Ishikawa (cell line): ENCODE data around the gene STAP2.

Source experiments
- CEBPB ChIP-seq: IDR thresholded peaks from 2 replicates; pipeline ENCODE4 v1.6.1; 2012
- CREB1 ChIP-seq: IDR thresholded peaks from 2 replicates; pipeline ENCODE4 v1.6.1; 2012; ENCODE audit warnings: low read depth
- EGR1 ChIP-seq: IDR thresholded peaks from 2 replicates; pipeline ENCODE4 v1.6.1; 2012
- EP300 ChIP-seq: IDR thresholded peaks from 2 replicates; pipeline ENCODE4 v1.6.1; 2012; ENCODE audit warnings: borderline replicate concordance
- FOXM1 ChIP-seq: IDR thresholded peaks from 2 replicates; pipeline ENCODE4 v1.6.1; 2012; ENCODE audit warnings: low read depth, borderline replicate concordance
- NFIC ChIP-seq: IDR thresholded peaks from 2 replicates; pipeline ENCODE4 v1.6.1; 2012
- RAD21 ChIP-seq: IDR thresholded peaks from 2 replicates; pipeline ENCODE4 v1.6.1; 2012; ENCODE audit warnings: low read depth
- REST ChIP-seq: IDR thresholded peaks from 2 replicates; pipeline ENCODE4 v1.6.1; 2012; ENCODE audit warnings: low read depth, mild to moderate bottlenecking
- TAF1 ChIP-seq: IDR thresholded peaks from 2 replicates; pipeline ENCODE4 v1.6.1; 2012; ENCODE audit warnings: low read depth, mild to moderate bottlenecking
- TCF12 ChIP-seq: IDR thresholded peaks from 2 replicates; pipeline ENCODE4 v1.6.1; 2012; ENCODE audit warnings: low read depth
- TEAD4 ChIP-seq: IDR thresholded peaks from 2 replicates; pipeline ENCODE4 v1.6.1; 2012
- USF1 ChIP-seq: IDR thresholded peaks from 2 replicates; pipeline ENCODE4 v1.6.1; 2012
- YY1 ChIP-seq: IDR thresholded peaks from 2 replicates; pipeline ENCODE4 v1.6.1; 2012; ENCODE audit warnings: low read depth
- ZBTB7A ChIP-seq: IDR thresholded peaks from 2 replicates; pipeline ENCODE4 v1.6.1; 2012; ENCODE audit warnings: low read depth
- TF ChIP-seq, protein P1 (sequence below): IDR thresholded peaks from 2 replicates; pipeline ENCODE4 v1.6.1; 2012

The STAP2 gene

DNA sequence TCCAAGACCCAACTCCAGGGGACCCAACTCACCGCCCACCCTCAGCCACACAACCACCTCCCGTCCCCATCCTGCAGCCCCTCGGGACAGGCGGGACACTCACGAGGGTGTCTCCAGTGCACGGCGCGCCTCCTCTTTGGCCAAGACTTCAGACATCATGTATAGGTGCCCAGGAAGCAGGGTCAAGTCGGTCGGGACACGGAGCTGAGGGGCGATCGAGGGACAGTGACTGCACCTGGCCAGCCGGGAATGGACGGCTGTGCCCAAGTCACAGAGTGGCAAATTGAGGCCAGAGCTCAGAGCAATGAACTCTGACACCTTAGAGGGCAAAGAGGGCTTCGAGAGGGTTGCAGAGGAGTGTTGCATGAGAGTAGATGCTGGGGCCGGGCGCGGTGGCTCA, 8.8 kb downstream of the STAP2 start:
- TF ChIP-seq ZBTB7A (no peak), REST (no peak), USF1 (no peak), NFIC (no peak), TEAD4 (no peak), FOXM1 (no peak), RAD21 (no peak), EP300 (no peak), EGR1 (no peak), CREB1 (no peak), CEBPB (no peak), TCF12 (no peak), YY1 (no peak), TAF1 (no peak)
- TF ChIP-seq, protein P1, sequence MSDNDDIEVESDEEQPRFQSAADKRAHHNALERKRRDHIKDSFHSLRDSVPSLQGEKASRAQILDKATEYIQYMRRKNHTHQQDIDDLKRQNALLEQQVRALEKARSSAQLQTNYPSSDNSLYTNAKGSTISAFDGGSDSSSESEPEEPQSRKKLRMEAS: no peak

DNA sequence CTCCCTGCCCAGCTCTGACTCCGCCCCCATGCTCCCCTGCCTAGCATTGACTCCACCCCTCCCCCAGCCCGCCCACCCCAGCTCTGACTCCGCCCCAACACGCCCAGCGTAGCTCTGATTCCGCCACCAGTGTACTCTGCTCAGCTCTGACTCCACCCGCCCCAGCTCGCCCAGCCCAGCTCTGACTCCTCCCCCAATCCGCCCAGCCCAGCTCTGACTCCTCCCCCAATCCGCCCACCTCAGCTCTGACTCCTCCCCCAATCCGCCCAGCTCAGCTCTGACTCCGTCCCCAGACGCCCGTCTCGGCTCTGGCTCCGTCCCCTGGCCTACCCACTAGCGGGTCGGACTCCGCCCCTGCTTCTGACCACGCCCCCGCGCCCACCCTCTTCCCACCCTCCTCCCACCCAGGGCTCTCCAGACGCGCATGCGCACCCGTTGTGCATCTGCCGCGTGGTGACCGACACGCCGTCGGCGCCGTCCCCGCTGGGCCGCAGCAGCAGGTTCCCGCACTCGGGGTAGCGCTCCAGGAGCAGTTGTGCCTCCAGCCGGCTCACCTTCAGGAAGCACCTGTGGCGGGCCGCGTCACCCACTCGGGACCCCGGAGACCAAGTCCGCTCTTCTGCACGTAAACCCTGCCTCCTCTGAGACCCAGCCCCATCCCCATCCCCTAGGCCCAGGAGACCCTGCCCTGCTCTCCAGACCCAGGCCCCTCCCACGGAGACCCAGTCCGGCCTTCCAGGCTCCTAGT, 10.2 kb downstream of the STAP2 start:
- TF ChIP-seq YY1 (no peak), EP300 (no peak), REST (no peak), EGR1 (peak; percentile 48; the same call in 1 of the 2 replicates), CEBPB (no peak), USF1 (0 out of 2 replicates have a peak, but pooled peaks have one; percentile 19), CREB1 (no peak), NFIC (no peak), FOXM1 (no peak), ZBTB7A (0 out of 2 replicates have a peak, but pooled peaks have one; percentile 29), TEAD4 (no peak), TCF12 (no peak), RAD21 (no peak)
- TF ChIP-seq, protein P1: peak; percentile 99

DNA sequence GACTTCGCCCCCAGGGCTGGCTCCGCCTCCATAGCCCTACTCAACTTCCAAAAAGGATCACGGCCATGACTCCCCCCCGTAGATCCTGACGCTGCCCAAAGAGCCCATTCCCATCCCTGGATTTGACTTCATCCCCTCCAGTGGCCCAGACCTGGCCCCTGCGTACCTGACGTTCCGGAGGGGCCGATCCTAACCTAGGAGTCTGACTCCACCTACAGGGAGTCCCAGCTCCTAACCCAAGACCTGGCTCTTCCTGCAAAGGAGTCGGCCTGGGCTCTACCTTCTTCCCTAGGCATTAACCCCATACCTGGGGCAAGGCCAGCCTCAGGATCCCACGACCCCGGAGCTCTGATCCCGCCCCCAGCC, 10.8 kb downstream of the STAP2 start:
- TF ChIP-seq YY1 (no peak), NFIC (0 out of 2 replicates have a peak, but pooled peaks have one; percentile 5)

- 0 out of 2 replicates have a peak, but pooled peaks have one; percentile 4 for TF ChIP-seq CEBPB
- TF ChIP-seq TAF1: 0 out of 2 replicates have a peak, but pooled peaks have one; percentile 41
- peak; percentile 66; the same call in 1 of the 2 replicates for TF ChIP-seq ZBTB7A
- TF ChIP-seq EGR1: no peak
- TF ChIP-seq, protein P1: peak; percentile 97
- 0 out of 2 replicates have a peak, but pooled peaks have one; percentile 11 for TF ChIP-seq TCF12
- peak; percentile 52; the same call in 1 of the 2 replicates for TF ChIP-seq NFIC
- peak; percentile 78 for TF ChIP-seq USF1
- TF ChIP-seq FOXM1: no peak
Observed at GRCh38 chr19:4327252-4327876, 11.3 kb downstream of the STAP2 start.

GRCh38 chr19:4326837-4327251, 11.8 kb downstream of the STAP2 start:
- no peak for TF ChIP-seq YY1
- TF ChIP-seq, protein P1: no peak
- no peak for TF ChIP-seq EP300
- TF ChIP-seq REST: no peak
- no peak for TF ChIP-seq EGR1
- no peak for TF ChIP-seq TEAD4
- TF ChIP-seq NFIC: no peak
- TF ChIP-seq USF1: no peak
